Measurements from ENCODE around the gene ATG2A.
"Not testable (repeated sequence)": the region's sequence is repeated elsewhere in the genome, so short reads cannot be mapped to it uniquely, and the experiment has no call there.

ATG2A gene

GRCh38 chr11:64853709-64854108 lies 63.3 kb downstream of the ATG2A start:
- DNase-seq (ENCODE audit: low spot score) = no peak

- no peak for DNase-seq (ENCODE audit: low spot score)
Observed at GRCh38 chr11:64852804-64853509, 64.1 kb downstream of the ATG2A start.

GRCh38 chr11:64851831-64852351 lies 65.1 kb downstream of the ATG2A start:
- no peak for DNase-seq (ENCODE audit: low spot score)

- DNase-seq (ENCODE audit: low spot score) = no peak
Observed at GRCh38 chr11:64850979-64851567, 65.9 kb downstream of the ATG2A start.

- DNase-seq (ENCODE audit: low spot score) = no peak
Observed at GRCh38 chr11:64849598-64850356, 67.2 kb downstream of the ATG2A start.

- DNase-seq (ENCODE audit: low spot score) = no peak
Observed at GRCh38 chr11:64848826-64849597, 68.0 kb downstream of the ATG2A start.

GRCh38 chr11:64848214-64848825 lies 68.7 kb downstream of the ATG2A start:
- DNase-seq (ENCODE audit: low spot score) = no peak

GRCh38 chr11:64846998-64847666 lies 69.9 kb downstream of the ATG2A start:
- DNase-seq (ENCODE audit: low spot score) = peak; percentile 89

GRCh38 chr11:64845776-64846129 lies 71.3 kb downstream of the ATG2A start:
- DNase-seq (ENCODE audit: low spot score) = not testable (repeated sequence)

- DNase-seq (ENCODE audit: low spot score) = no peak
Observed at GRCh38 chr11:64845129-64845775, 71.8 kb downstream of the ATG2A start.
